Kidney (tissue), 14 donors: Measurements from ENCODE around the gene ETS2. TPM values are rescaled to one million over a fixed set of nuclear protein-coding genes. Genes with fewer than 3 reads are reported as not detected.

Experiments
- DNase-seq, 5 donors: peaks; one replicate each; pipeline ENCODE4 v3.0.0-alpha.2; 2013 to 2020
- FAIRE-seq: peaks from 2 replicates; lab custom pipeline; 2012; peaks lifted over from hg19 to GRCh38; lab: Jason Lieb, UNC
- H3K27ac ChIP-seq, 2 donors: one replicate each; pipeline ENCODE4 v1.7.0; 2013; ENCODE audit warnings: low read depth in 2 of 2, low read length in 2 of 2, inconsistent platforms in 1 of 2
- H3K27me3 ChIP-seq: one replicate; pipeline ENCODE4 v1.7.1; 2013; ENCODE audit warnings: low read length, inconsistent platforms; ENCODE audit not compliant: control insufficient read depth, insufficient read depth
- H3K36me3 ChIP-seq, 3 donors: one replicate each; pipeline versions ENCODE4 v1.7.0 to v1.7.1; 2013; ENCODE audit warnings: low read length in 3 of 3, control low read depth in 1 of 3, inconsistent platforms in 1 of 3; ENCODE audit not compliant: insufficient read depth in 3 of 3, control insufficient read depth in 2 of 3
- H3K4me1 ChIP-seq, 3 donors: one replicate each; pipeline versions ENCODE4 v1.7.0 to v1.7.1; 2013; ENCODE audit warnings: low read length in 3 of 3, inconsistent platforms in 1 of 3, low read depth in 1 of 3; ENCODE audit not compliant: control insufficient read depth in 2 of 3, insufficient read depth in 2 of 3
- H3K4me3 ChIP-seq, 3 donors: one replicate each; pipeline versions ENCODE4 v1.7.0 to v1.8.1; 2013; ENCODE audit warnings: low read length in 3 of 3, control low read depth in 1 of 3, inconsistent platforms in 1 of 3
- H3K9ac ChIP-seq, 3 donors: one replicate each; pipeline versions ENCODE4 v1.7.0 to v1.7.1; 2013; ENCODE audit warnings: low read length in 3 of 3, control low read depth in 1 of 3, inconsistent platforms in 1 of 3
- H3K9me3 ChIP-seq, 3 donors: one replicate each; pipeline versions ENCODE4 v1.7.0 to v1.7.1; 2013; ENCODE audit warnings: low read length in 3 of 3, control low read depth in 1 of 3, inconsistent platforms in 1 of 3; ENCODE audit not compliant: control insufficient read depth in 2 of 3, insufficient read depth in 1 of 3
- intact Hi-C: fragments of 100-400 bp; cut with DNase I; formaldehyde crosslinking; loops from one replicate; pipeline ENCODE4 v1.11.1; 2022
- polyA plus RNA-seq: library from polyadenylated mRNA; stranded (reverse); fragments of 350-450 nt; fragmentation: Illumina TruSeq; extraction: RNeasy Lipid Tissue Mini Kit (QIAGEN cat#74804); gene quantifications from one replicate; pipeline ENCODE4 v1.2.3, GENCODE V29; 2014; ENCODE audit warnings: low read depth, low replicate concordance; ENCODE audit not compliant: insufficient read depth
- total RNA-seq: library from RNA; stranded (reverse); fragmentation: NEBNext Ultra II Directional; extraction: Animal tissue kit (Norgen Biotek cat#: 25700); gene quantifications from one replicate; pipeline ENCODE4 v1.2.1, GENCODE V29; 2021
- TF ChIP-seq, protein P1 (sequence below): IDR thresholded peaks from 3 replicates; pipeline ENCODE4 v1.5.1; 2012; ENCODE audit warnings: mild to moderate bottlenecking, moderate library complexity, borderline replicate concordance; ENCODE audit not compliant: insufficient read depth; ENCODE audit errors: extremely low read depth
- donor health status: control.
- donor health status: control.
- donor health status: control.
- donor health status: control.
- donor health status: control.
- donor health status: DM: yes; HTN: yes; CAD: no.
- donor health status: Normal renal cell carcinoma (clear cell type).

The ETS2 gene
- total and polyA plus RNA-seq, 2 donors from 2014 or later = 43.1 to 178 TPM

- no peak for DNase-seq
- H3K9me3 ChIP-seq = no peaks in the 10 kb centered on the region
- no peak for FAIRE-seq
- H3K27me3 ChIP-seq = no peaks in the 10 kb centered on the region
- H3K9ac ChIP-seq = no peak overlapping the region
- H3K4me3 ChIP-seq = no peak overlapping the region
- H3K36me3 ChIP-seq = no peaks in the 10 kb centered on the region
- TF ChIP-seq, protein P1, sequence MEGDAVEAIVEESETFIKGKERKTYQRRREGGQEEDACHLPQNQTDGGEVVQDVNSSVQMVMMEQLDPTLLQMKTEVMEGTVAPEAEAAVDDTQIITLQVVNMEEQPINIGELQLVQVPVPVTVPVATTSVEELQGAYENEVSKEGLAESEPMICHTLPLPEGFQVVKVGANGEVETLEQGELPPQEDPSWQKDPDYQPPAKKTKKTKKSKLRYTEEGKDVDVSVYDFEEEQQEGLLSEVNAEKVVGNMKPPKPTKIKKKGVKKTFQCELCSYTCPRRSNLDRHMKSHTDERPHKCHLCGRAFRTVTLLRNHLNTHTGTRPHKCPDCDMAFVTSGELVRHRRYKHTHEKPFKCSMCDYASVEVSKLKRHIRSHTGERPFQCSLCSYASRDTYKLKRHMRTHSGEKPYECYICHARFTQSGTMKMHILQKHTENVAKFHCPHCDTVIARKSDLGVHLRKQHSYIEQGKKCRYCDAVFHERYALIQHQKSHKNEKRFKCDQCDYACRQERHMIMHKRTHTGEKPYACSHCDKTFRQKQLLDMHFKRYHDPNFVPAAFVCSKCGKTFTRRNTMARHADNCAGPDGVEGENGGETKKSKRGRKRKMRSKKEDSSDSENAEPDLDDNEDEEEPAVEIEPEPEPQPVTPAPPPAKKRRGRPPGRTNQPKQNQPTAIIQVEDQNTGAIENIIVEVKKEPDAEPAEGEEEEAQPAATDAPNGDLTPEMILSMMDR = no peak
- intact Hi-C loops = no loop called here
- H3K27ac ChIP-seq = no peak overlapping the region
- H3K4me1 ChIP-seq = peaks cover 0 to 10% (median 6%) of the 10 kb centered on the region in 3 donors
Measured at GRCh38 chr21:38834725-38835124, 29.0 kb downstream of the ETS2 start.

- intact Hi-C loops = no loop called here
- DNase-seq (peak in 1 of 5 donors; percentile 12), FAIRE-seq (no peak)
- Histone ChIP-seq H3K4me1 (no peaks in the 10 kb centered on the region), H3K9me3 (no peaks in the 10 kb centered on the region), H3K9ac (no peak overlapping the region), H3K27me3 (no peaks in the 10 kb centered on the region), H3K27ac (no peak overlapping the region), H3K36me3 (no peaks in the 10 kb centered on the region), H3K4me3 (no peak overlapping the region)
- TF ChIP-seq, protein P1 = no peak
Measured at GRCh38 chr21:38837806-38838461, 32.2 kb downstream of the ETS2 start.

DNA sequence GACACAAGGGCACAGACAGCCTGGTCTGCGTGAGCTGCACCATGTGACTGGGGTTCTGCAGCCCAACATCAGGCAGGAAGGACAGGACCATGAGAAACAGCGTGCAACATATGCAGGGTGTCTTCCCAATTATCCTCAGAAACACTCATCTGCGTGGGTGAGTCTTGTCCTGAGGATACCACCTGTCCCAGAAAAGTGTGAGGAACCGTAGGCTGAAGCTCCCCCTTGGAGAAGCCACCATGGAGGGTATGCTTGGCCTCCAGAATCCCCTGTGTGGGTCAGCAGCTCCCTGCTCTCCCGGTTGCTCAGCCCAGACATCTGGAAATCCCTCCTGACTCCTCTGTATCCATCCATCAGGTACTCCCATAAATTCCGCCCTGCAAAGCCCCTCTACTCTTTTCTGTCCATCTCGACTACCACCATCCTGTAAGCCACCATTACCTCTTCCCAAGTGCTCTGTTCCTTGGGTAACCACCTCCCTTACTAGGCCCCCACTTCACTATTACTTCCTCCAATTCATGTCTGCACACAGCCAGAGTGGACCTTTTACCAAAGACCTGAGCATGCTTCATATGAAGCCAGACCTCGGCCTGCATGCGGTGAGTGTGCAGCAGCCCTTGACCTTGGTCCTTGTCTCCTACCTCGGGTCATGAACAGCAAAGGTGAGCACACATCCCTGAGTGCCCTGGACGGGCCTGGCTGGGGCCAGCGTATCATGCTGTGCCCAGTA lies 33.0 kb downstream of the ETS2 start:
- Histone ChIP-seq H3K36me3 (no peaks in the 10 kb centered on the region), H3K27me3 (no peaks in the 10 kb centered on the region), H3K27ac (no peak overlapping the region), H3K4me1 (no peaks in the 10 kb centered on the region), H3K9me3 (no peaks in the 10 kb centered on the region), H3K4me3 (no peak overlapping the region), H3K9ac (no peak overlapping the region)
- DNase-seq (peak in 1 of 5 donors; percentile 12), FAIRE-seq (no peak)
- TF ChIP-seq, protein P1 = no peak
- intact Hi-C loops = no loop called here
